ENCODE results near the gene OBSL1.

GRCh38 chr2:219515874-219516629 is 55.3 kb downstream of the OBSL1 start:
- TF ChIP-seq, protein P1, sequence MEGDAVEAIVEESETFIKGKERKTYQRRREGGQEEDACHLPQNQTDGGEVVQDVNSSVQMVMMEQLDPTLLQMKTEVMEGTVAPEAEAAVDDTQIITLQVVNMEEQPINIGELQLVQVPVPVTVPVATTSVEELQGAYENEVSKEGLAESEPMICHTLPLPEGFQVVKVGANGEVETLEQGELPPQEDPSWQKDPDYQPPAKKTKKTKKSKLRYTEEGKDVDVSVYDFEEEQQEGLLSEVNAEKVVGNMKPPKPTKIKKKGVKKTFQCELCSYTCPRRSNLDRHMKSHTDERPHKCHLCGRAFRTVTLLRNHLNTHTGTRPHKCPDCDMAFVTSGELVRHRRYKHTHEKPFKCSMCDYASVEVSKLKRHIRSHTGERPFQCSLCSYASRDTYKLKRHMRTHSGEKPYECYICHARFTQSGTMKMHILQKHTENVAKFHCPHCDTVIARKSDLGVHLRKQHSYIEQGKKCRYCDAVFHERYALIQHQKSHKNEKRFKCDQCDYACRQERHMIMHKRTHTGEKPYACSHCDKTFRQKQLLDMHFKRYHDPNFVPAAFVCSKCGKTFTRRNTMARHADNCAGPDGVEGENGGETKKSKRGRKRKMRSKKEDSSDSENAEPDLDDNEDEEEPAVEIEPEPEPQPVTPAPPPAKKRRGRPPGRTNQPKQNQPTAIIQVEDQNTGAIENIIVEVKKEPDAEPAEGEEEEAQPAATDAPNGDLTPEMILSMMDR (IDR thresholded peaks at IDR 0.05): no peak
- no peak for TF ChIP-seq POLR2A (IDR thresholded peaks at IDR 0.05)

Measured in upper lobe of left lung (tissue), 4 donors.